ENCODE measurements around the gene PIGZ. TPM values are rescaled to one million over a fixed set of nuclear protein-coding genes. Genes with fewer than 3 reads are reported as not detected.
A peak's percentile ranks its signal among the peaks of the same experiment; 100 is the strongest.

Gene PIGZ
- total and polyA plus RNA-seq, 2 experiments from 2014 or later = 18.0 to 32.6 TPM

DNA sequence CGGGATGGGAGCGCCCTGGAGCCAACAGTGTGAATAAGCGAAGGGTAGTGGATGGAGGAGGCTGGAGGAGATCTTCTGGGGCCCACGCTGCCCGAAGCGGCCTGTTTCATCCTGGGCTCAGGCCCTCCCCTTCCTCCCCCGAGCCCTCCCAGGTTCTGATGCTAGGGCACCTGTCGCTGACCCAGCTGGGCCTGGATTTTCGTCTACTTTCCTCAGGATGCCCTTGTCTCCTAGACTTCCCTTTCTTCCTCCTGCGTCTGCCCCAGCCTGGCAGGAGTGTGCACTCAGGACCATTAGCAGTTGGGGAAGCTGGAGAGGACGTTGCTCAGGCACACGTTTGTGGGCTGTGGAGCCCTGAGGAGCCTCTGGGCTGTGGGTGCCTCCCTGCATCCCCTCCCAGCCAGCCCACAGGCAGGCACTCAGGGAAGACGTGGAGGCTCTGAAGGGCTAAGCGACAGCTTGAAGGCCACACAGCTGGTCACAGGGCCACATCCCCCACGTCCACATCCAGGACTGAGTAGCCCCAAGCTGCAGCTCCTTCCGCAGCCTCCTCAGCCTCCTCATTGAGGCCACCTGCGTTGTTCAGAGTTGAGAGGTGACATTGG lies 23.9 kb upstream of the PIGZ start:
- H3K79me2 ChIP-seq = no peaks in the 10 kb centered on the region
- no peak overlapping the region for H3K4me2 ChIP-seq
- TF ChIP-seq EZH2 (IDR thresholded peaks at IDR 0.05; ENCODE audit: borderline replicate concordance) (no peak), CTCF (IDR thresholded peaks at IDR 0.05; ENCODE audit: poor library complexity) (no peak), EZH2phosphoT487 (IDR thresholded peaks at IDR 0.05; ENCODE audit: low read depth, severe bottlenecking, unreplicated experiment) (no peak)
- no peaks in the 10 kb centered on the region for H3K36me3 ChIP-seq (replicated peaks; ENCODE audit: insufficient read depth, low read depth)
- no peak overlapping the region for H2AFZ ChIP-seq
- H3K4me3 ChIP-seq = no peak overlapping the region
- no peaks in the 10 kb centered on the region for H4K20me1 ChIP-seq (ENCODE audit: insufficient read depth, poor library complexity, severe bottlenecking)
- no peaks in the 10 kb centered on the region for H3K9me3 ChIP-seq (ENCODE audit: low read depth)
- no peaks in the 10 kb centered on the region for H3K27me3 ChIP-seq
- no peak overlapping the region for H3K27ac ChIP-seq
- DNase-seq (ENCODE audit: low spot score) = no peak
- no peaks in the 10 kb centered on the region for H3K9me2 ChIP-seq (replicated peaks; ENCODE audit: insufficient read depth)
- peaks cover 29% of the 10 kb centered on the region for H3K4me1 ChIP-seq (ENCODE audit: insufficient read depth)
- 92% methylated on average over 16 of the region's 17 CpGs for WGBS (ENCODE audit: low lambda C conversion rate, missing lambda C conversion rate)

GRCh38 chr3:196991581-196992460 lies 23.2 kb upstream of the PIGZ start:
- Histone ChIP-seq H3K79me2 (no peaks in the 10 kb centered on the region), H3K27me3 (no peaks in the 10 kb centered on the region), H3K36me3 (replicated peaks; ENCODE audit: insufficient read depth, low read depth) (no peaks in the 10 kb centered on the region), H3K4me3 (no peak overlapping the region), H3K4me2 (no peak overlapping the region), H3K27ac (peak overlapping the region; percentile 96), H2AFZ (no peak overlapping the region), H3K9me2 (replicated peaks; ENCODE audit: insufficient read depth) (no peaks in the 10 kb centered on the region), H4K20me1 (ENCODE audit: insufficient read depth, poor library complexity, severe bottlenecking) (no peaks in the 10 kb centered on the region), H3K9me3 (ENCODE audit: low read depth) (no peaks in the 10 kb centered on the region), H3K4me1 (ENCODE audit: insufficient read depth) (peaks cover 37% of the 10 kb centered on the region)
- no peak for TF ChIP-seq EZH2phosphoT487 (IDR thresholded peaks at IDR 0.05; ENCODE audit: low read depth, severe bottlenecking, unreplicated experiment)
- 90% methylated on average over 28 of the region's 28 CpGs for WGBS (ENCODE audit: low lambda C conversion rate, missing lambda C conversion rate)
- no peak for DNase-seq (ENCODE audit: low spot score)

DNA sequence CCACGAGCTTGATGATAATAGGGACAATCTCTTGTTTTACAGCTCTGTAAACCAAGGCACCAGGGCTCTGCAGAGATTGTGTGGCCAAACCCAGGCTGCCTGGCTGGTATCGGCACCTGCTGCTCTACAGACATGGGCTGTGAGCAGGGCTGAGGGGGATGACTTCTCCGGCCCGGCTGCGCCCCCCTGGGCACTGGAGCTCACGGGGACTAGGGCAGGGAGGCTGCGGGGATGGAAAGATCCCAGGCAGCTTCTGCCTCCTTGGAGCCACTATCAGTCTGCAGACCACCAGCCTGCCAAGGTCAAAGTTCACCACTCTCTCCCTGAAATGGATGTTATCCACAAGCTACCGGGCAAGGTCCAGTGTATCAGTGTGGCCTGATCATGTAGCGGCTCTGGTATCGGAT lies 22.0 kb upstream of the PIGZ start:
- 86% methylated on average over 10 of the region's 10 CpGs for WGBS (ENCODE audit: low lambda C conversion rate, missing lambda C conversion rate)
- Histone ChIP-seq H2AFZ (no peak overlapping the region), H3K9me3 (ENCODE audit: low read depth) (no peaks in the 10 kb centered on the region), H3K36me3 (replicated peaks; ENCODE audit: insufficient read depth, low read depth) (no peaks in the 10 kb centered on the region), H4K20me1 (ENCODE audit: insufficient read depth, poor library complexity, severe bottlenecking) (no peaks in the 10 kb centered on the region), H3K4me1 (ENCODE audit: insufficient read depth) (peaks cover 45% of the 10 kb centered on the region), H3K27me3 (no peaks in the 10 kb centered on the region), H3K4me2 (no peak overlapping the region), H3K27ac (peak overlapping the region; percentile 96), H3K9me2 (replicated peaks; ENCODE audit: insufficient read depth) (no peaks in the 10 kb centered on the region), H3K4me3 (no peak overlapping the region), H3K79me2 (no peaks in the 10 kb centered on the region)
- no peak for DNase-seq (ENCODE audit: low spot score)
- no peak for TF ChIP-seq EZH2 (IDR thresholded peaks at IDR 0.05; ENCODE audit: borderline replicate concordance)
- TF ChIP-seq EZH2phosphoT487 (IDR thresholded peaks at IDR 0.05; ENCODE audit: low read depth, severe bottlenecking, unreplicated experiment) = no peak
- TF ChIP-seq CTCF (IDR thresholded peaks at IDR 0.05; ENCODE audit: poor library complexity) = no peak

GRCh38 chr3:196989721-196990262 lies 21.2 kb upstream of the PIGZ start:
- no peak overlapping the region for H3K4me3 ChIP-seq
- H3K79me2 ChIP-seq = no peaks in the 10 kb centered on the region
- H4K20me1 ChIP-seq (ENCODE audit: insufficient read depth, poor library complexity, severe bottlenecking) = no peaks in the 10 kb centered on the region
- H3K27ac ChIP-seq = peak overlapping the region; percentile 96
- DNase-seq (ENCODE audit: low spot score) = no peak
- no peak overlapping the region for H2AFZ ChIP-seq
- no peaks in the 10 kb centered on the region for H3K9me2 ChIP-seq (replicated peaks; ENCODE audit: insufficient read depth)
- no peaks in the 10 kb centered on the region for H3K27me3 ChIP-seq
- 81% methylated on average over 19 of the region's 19 CpGs for WGBS (ENCODE audit: low lambda C conversion rate, missing lambda C conversion rate)
- peaks cover 52% of the 10 kb centered on the region for H3K4me1 ChIP-seq (ENCODE audit: insufficient read depth)
- no peaks in the 10 kb centered on the region for H3K36me3 ChIP-seq (replicated peaks; ENCODE audit: insufficient read depth, low read depth)
- TF ChIP-seq EZH2 (IDR thresholded peaks at IDR 0.05; ENCODE audit: borderline replicate concordance) (no peak), CTCF (IDR thresholded peaks at IDR 0.05; ENCODE audit: poor library complexity) (no peak), EZH2phosphoT487 (IDR thresholded peaks at IDR 0.05; ENCODE audit: low read depth, severe bottlenecking, unreplicated experiment) (no peak)
- no peaks in the 10 kb centered on the region for H3K9me3 ChIP-seq (ENCODE audit: low read depth)
- peak overlapping the region; percentile 29 for H3K4me2 ChIP-seq

Measured in hepatocyte (in vitro differentiated cells).